H1 (cell line): ENCODE measurements around the gene KLRC2. TPM values are rescaled to one million over a fixed set of nuclear protein-coding genes. Genes with fewer than 3 reads are reported as not detected.

Experiments used
- CTCF ChIA-PET: fragments of 300-600 bp; sonication (Branson Sonifier 250); formaldehyde crosslinking; loops from one replicate; lab custom pipeline; 2021; ENCODE audit not compliant: partially characterized antibody; lab: Charles Lee
- POLR2A ChIA-PET: fragments of 300-600 bp; sonication (Branson Sonifier 250); formaldehyde crosslinking; loops from one replicate; lab custom pipeline; 2021; ENCODE audit warnings: inconsistent platforms; ENCODE audit not compliant: partially characterized antibody; lab: Charles Lee
- DNase-seq, 2 experiments: peaks; one replicate each; pipeline versions ENCODE4 v3.0.0 to v3.0.0-alpha.2; 2010 to 2022; ENCODE audit warnings: low spot score in 2 of 2, low read depth in 1 of 2, mixed read lengths in 1 of 2
- FAIRE-seq: peaks from 2 replicates; lab custom pipeline; 2011; peaks lifted over from hg19 to GRCh38; lab: Jason Lieb, UNC
- H2AFZ ChIP-seq: 2 replicates; pipeline ENCODE4 v1.8.1; 2012; ENCODE audit warnings: low read length, inconsistent platforms
- H2AK5ac ChIP-seq: 2 replicates; pipeline ENCODE4 v1.6.1; 2013; ENCODE audit warnings: low read depth, low read length
- H2BK120ac ChIP-seq: replicated peaks from 2 replicates; pipeline ENCODE3; 2013; ENCODE audit warnings: low read depth, low read length, inconsistent platforms
- H2BK12ac ChIP-seq: 2 replicates; pipeline ENCODE4 v1.6.1; 2013; ENCODE audit warnings: low read depth, low read length
- H2BK15ac ChIP-seq: 2 replicates; pipeline ENCODE4 v1.6.1; 2013; ENCODE audit warnings: low read length
- H2BK20ac ChIP-seq: 2 replicates; pipeline ENCODE4 v1.6.1; 2013; ENCODE audit warnings: low read length
- H2BK5ac ChIP-seq: 2 replicates; pipeline ENCODE4 v1.6.1; 2013; ENCODE audit warnings: low read depth, low read length
- H3K14ac ChIP-seq: 2 replicates; pipeline ENCODE4 v1.6.1; 2013; ENCODE audit warnings: inconsistent platforms; ENCODE audit not compliant: insufficient read length
- H3K18ac ChIP-seq: 2 replicates; pipeline ENCODE4 v1.6.1; 2013; ENCODE audit warnings: low read length; ENCODE audit errors: extremely low read depth
- H3K23ac ChIP-seq: 2 replicates; pipeline ENCODE4 v1.6.1; 2013; ENCODE audit warnings: inconsistent platforms; ENCODE audit not compliant: insufficient read length
- H3K23me2 ChIP-seq: 2 replicates; pipeline ENCODE4 v1.6.1; 2013; ENCODE audit warnings: low read depth, low read length
- H3K27ac ChIP-seq: 2 replicates; pipeline ENCODE4 v1.6.1; 2011; ENCODE audit warnings: low read depth, low read length, inconsistent platforms
- H3K27me3 ChIP-seq, 4 experiments: replicated peaks in 1 of 4; 1 replicate in 1 of 4; 2 replicates in 3 of 4; pipeline versions ENCODE4 v1.6.1 to v1.8.1; 2011 to 2013; ENCODE audit warnings: low read length in 3 of 4, mild to moderate bottlenecking in 3 of 4, inconsistent platforms in 2 of 4, mixed read lengths in 2 of 4, moderate library complexity in 1 of 4; ENCODE audit not compliant: control insufficient read depth in 3 of 4, insufficient read depth in 3 of 4; ENCODE audit errors: extremely low read depth in 1 of 4
- H3K36me3 ChIP-seq, 4 experiments: 2 replicates each; pipeline versions ENCODE4 v1.6.1 to v1.8.1; 2011 to 2013; ENCODE audit warnings: mild to moderate bottlenecking in 4 of 4, low read length in 3 of 4, moderate library complexity in 2 of 4, control low read depth in 1 of 4, inconsistent platforms in 1 of 4; ENCODE audit not compliant: insufficient read depth in 4 of 4, control insufficient read depth in 2 of 4
- H3K4ac ChIP-seq: replicated peaks from 2 replicates; pipeline ENCODE3; 2013; ENCODE audit warnings: low read length, low read depth, mixed read lengths, inconsistent platforms; ENCODE audit not compliant: insufficient read length
- H3K4me1 ChIP-seq, 4 experiments: replicated peaks in 1 of 4; 1 replicate in 1 of 4; 2 replicates in 3 of 4; pipeline versions ENCODE4 v1.6.1 to v1.8.1; 2011 to 2013; ENCODE audit warnings: low read length in 3 of 4, inconsistent platforms in 2 of 4, mixed read lengths in 1 of 4; ENCODE audit not compliant: insufficient read depth in 4 of 4, control insufficient read depth in 3 of 4
- H3K4me2 ChIP-seq, 2 experiments: 2 replicates each; pipeline versions ENCODE4 v1.6.1 to v1.8.1; 2011 to 2013; ENCODE audit warnings: low read depth in 2 of 2, low read length in 2 of 2, control low read depth in 1 of 2, inconsistent platforms in 1 of 2, mild to moderate bottlenecking in 1 of 2; ENCODE audit not compliant: insufficient read depth in 1 of 2
- H3K4me3 ChIP-seq, 4 experiments: fragments of 200-600, 300-600 bp in 1 of 4; sonication (generic), shearing (Covaris generic), sonication (Bioruptor Twin) in 1 of 4; 2 replicates each; pipeline versions ENCODE4 v1.5.1 to v1.8.1; 2011 to 2016; ENCODE audit warnings: low read length in 4 of 4, low read depth in 3 of 4, control low read depth in 2 of 4, inconsistent platforms in 2 of 4, mild to moderate bottlenecking in 2 of 4, mixed read lengths in 1 of 4, moderate library complexity in 1 of 4; ENCODE audit not compliant: insufficient read depth in 2 of 4; ENCODE audit errors: extremely low read depth in 1 of 4
- H3K56ac ChIP-seq: replicated peaks from 2 replicates; pipeline ENCODE3; 2013; ENCODE audit warnings: low read depth, mild to moderate bottlenecking, mixed read lengths, low read length, inconsistent platforms; ENCODE audit not compliant: insufficient read length
- H3K79me1 ChIP-seq: 2 replicates; pipeline ENCODE4 v1.6.1; 2013; ENCODE audit warnings: low read depth, low read length, control low read depth
- H3K79me2 ChIP-seq, 2 experiments: 2 replicates each; pipeline versions ENCODE4 v1.6.1 to v1.8.1; 2012 to 2013; ENCODE audit warnings: low read length in 2 of 2, mild to moderate bottlenecking in 2 of 2, inconsistent platforms in 1 of 2; ENCODE audit not compliant: insufficient read depth in 2 of 2, control insufficient read depth in 1 of 2
- H3K9ac ChIP-seq, 4 experiments: replicated peaks in 1 of 4; 1 replicate in 1 of 4; 2 replicates in 3 of 4; pipeline versions ENCODE4 v1.6.1 to v1.8.1; 2011 to 2013; ENCODE audit warnings: low read depth in 3 of 4, low read length in 3 of 4, control low read depth in 2 of 4, mild to moderate bottlenecking in 2 of 4, moderate library complexity in 2 of 4, inconsistent platforms in 1 of 4; ENCODE audit errors: extremely low read depth in 1 of 4
- H3K9me3 ChIP-seq, 2 experiments: 2 replicates each; pipeline versions ENCODE4 v1.6.1 to v1.8.1; 2012 to 2013; ENCODE audit warnings: mild to moderate bottlenecking in 2 of 2, moderate library complexity in 2 of 2, control low read depth in 1 of 2, inconsistent platforms in 1 of 2, low read depth in 1 of 2, low read length in 1 of 2, mixed read lengths in 1 of 2; ENCODE audit not compliant: insufficient read depth in 2 of 2
- H4K20me1 ChIP-seq, 2 experiments: replicated peaks in 1 of 2; 2 replicates each; pipeline versions ENCODE3 to v1.8.1; 2011 to 2013; ENCODE audit warnings: inconsistent platforms in 2 of 2, low read length in 2 of 2, mild to moderate bottlenecking in 1 of 2; ENCODE audit not compliant: insufficient read depth in 2 of 2, control insufficient read depth in 1 of 2
- H4K5ac ChIP-seq: 2 replicates; pipeline ENCODE4 v1.6.1; 2013; ENCODE audit warnings: low read length, low read depth, mixed read lengths, inconsistent platforms; ENCODE audit not compliant: insufficient read length
- H4K8ac ChIP-seq: 2 replicates; pipeline ENCODE4 v1.8.0; 2013; ENCODE audit warnings: mild to moderate bottlenecking, moderate library complexity, low read length, inconsistent platforms; ENCODE audit not compliant: insufficient read depth; ENCODE audit errors: extremely low read depth
- H4K91ac ChIP-seq: replicated peaks from 2 replicates; pipeline ENCODE3; 2013; ENCODE audit warnings: low read length, mixed read lengths, inconsistent platforms; ENCODE audit not compliant: insufficient read length
- CHD2 ChIP-seq: IDR thresholded peaks from 2 replicates; pipeline ENCODE4 v1.6.1; 2012; ENCODE audit warnings: low read length, improper control_type of control experiment
- GTF2F1 ChIP-seq: IDR thresholded peaks from 2 replicates; pipeline ENCODE4 v1.6.1; 2012; ENCODE audit warnings: low read depth, low read length, improper control_type of control experiment, borderline replicate concordance
- SRF ChIP-seq: IDR thresholded peaks from 2 replicates; pipeline ENCODE4 v1.6.1; 2011; ENCODE audit warnings: mild to moderate bottlenecking, low read depth, low read length, moderate library complexity
- WGBS, 2 experiments: shearing (Covaris generic) in 1 of 2; methylation state at CpG; one replicate each; pipeline versions ENCODE4 v1.1.6 to v1.1.7; 2013 to 2015; ENCODE audit warnings: low lambda C conversion rate in 2 of 2, mixed read lengths in 2 of 2, inconsistent platforms in 1 of 2, low coverage in 1 of 2, missing lambda C conversion rate in 1 of 2; ENCODE audit not compliant: insufficient replicate concordance in 2 of 2, insufficient coverage in 1 of 2, insufficient read length in 1 of 2; ENCODE audit errors: extremely low coverage in 1 of 2, missing lambda C conversion rate in 1 of 2; 5-methylcytosine and 5-hydroxymethylcytosine counted together
- polyA plus RNA-seq, 7 experiments: library from polyadenylated mRNA; depleted of rRNA in 3 of 7; stranded (reverse) in 5 of 7; unstranded in 2 of 7; fragments of >200 nt in 5 of 7; fragments of 200-250 nt in 2 of 7; gene quantifications; 1 replicate in 5 of 7; 2 replicates in 1 of 7; 4 replicates in 1 of 7; pipeline versions ENCODE4 v1.2.1 to v1.2.3, GENCODE V29; 2011 to 2013; ENCODE audit warnings: missing spikeins in 2 of 7, mixed read lengths in 2 of 7
- total RNA-seq: library from RNA; stranded (reverse); fragmentation: NEBNext Ultra II Directional; extraction: Animal tissue kit (Norgen Biotek cat#: 25700); gene quantifications from 2 replicates; pipeline ENCODE4 v1.2.1, GENCODE V29; 2021

Gene KLRC2
- total and polyA plus RNA-seq, 2 of the 8 experiments (the other 6 are each of a cell fraction or from before 2014, with no cell fraction given), result not detected

DNA sequence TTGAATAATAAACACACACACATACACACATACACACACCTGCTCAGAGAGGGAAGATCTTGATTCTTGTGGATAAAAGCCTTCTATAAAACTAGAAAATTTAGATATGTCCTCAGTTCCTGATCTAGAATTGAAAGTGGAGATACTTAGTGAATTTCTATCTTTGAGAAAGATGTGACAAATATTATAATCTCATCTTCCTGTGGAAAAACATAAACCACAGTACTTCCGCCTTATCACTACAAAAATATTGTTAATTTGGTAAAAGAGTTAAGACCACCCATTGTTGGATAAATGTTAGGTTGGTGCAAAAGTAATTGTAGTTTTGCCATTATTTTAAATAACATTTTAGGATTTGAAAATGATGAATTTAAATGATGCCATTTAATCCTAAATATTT, 45.9 kb downstream of the KLRC2 start, which contains the start of gene KLRK1:
KLRK1 (minus strand) TSS at position 138 of the 400 bp plus-strand sequence. CDS start 1,231 bp downstream, outside the sequence.
- Histone ChIP-seq H3K79me2 (no peaks in the 10 kb centered on the region), H2BK15ac (no peak within 1 kb of the TSS), H2AFZ (no peak within 1 kb of the TSS), H3K27ac (no peak within 1 kb of the TSS), H3K79me1 (no peaks in the 10 kb centered on the region), H3K4ac (no peak within 1 kb of the TSS), H3K27me3 (no peaks in the 10 kb centered on the region), H3K4me3 (no peak within 1 kb of the TSS), H3K14ac (no peak within 1 kb of the TSS), H3K23me2 (no peaks in the 10 kb centered on the region), H4K5ac (no peak within 1 kb of the TSS), H4K91ac (no peak within 1 kb of the TSS), H2BK5ac (no peak within 1 kb of the TSS), H4K8ac (no peak within 1 kb of the TSS), H3K9ac (no peak within 1 kb of the TSS), H2AK5ac (no peak within 1 kb of the TSS), H2BK20ac (no peak within 1 kb of the TSS), H2BK12ac (no peak within 1 kb of the TSS), H3K4me2 (no peak within 1 kb of the TSS), H3K36me3 (no peaks in the 10 kb centered on the region), H3K4me1 (no peaks in the 10 kb centered on the region), H2BK120ac (no peak within 1 kb of the TSS), H3K56ac (no peak within 1 kb of the TSS), H3K18ac (no peak within 1 kb of the TSS), H3K23ac (no peak within 1 kb of the TSS), H3K9me3 (no peaks in the 10 kb centered on the region), H4K20me1 (no peaks in the 10 kb centered on the region)
- no peak for DNase-seq
- no peak for FAIRE-seq
- TF ChIP-seq CHD2, result no peak
- TF ChIP-seq SRF, result no peak
- no peak for TF ChIP-seq GTF2F1
- 86% methylated on average over 1 of the region's 1 CpG; no CpG with 5 or more reads in 1 of the 2 experiments for WGBS, 2 experiments
- ChIA-PET POLR2A (no interaction called here), CTCF (no interaction called here)
